ENCODE measurements around the gene TMEM167A.

DNA sequence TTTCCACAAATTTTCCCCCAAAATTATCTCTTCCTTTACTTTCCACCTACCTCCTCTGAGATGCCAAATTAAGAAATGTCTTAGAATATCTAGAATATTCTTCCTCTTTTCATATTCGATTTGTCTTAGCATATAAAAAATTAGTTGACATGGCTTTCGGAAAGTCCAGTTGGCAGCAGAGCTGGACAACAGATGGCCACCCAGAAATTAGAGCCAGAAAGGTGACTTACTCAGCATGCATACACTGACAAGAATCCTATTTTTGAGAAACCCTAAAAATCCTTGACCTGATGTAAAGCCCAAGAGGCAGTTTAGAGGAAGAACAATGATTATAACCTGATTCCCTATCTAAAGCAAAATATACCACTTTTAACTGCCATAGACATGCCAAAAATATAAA is 22.0 kb downstream of the TMEM167A start:
- no peak for TF ChIP-seq POLR2A (IDR thresholded peaks at IDR 0.05)
- TF ChIP-seq, protein P1, sequence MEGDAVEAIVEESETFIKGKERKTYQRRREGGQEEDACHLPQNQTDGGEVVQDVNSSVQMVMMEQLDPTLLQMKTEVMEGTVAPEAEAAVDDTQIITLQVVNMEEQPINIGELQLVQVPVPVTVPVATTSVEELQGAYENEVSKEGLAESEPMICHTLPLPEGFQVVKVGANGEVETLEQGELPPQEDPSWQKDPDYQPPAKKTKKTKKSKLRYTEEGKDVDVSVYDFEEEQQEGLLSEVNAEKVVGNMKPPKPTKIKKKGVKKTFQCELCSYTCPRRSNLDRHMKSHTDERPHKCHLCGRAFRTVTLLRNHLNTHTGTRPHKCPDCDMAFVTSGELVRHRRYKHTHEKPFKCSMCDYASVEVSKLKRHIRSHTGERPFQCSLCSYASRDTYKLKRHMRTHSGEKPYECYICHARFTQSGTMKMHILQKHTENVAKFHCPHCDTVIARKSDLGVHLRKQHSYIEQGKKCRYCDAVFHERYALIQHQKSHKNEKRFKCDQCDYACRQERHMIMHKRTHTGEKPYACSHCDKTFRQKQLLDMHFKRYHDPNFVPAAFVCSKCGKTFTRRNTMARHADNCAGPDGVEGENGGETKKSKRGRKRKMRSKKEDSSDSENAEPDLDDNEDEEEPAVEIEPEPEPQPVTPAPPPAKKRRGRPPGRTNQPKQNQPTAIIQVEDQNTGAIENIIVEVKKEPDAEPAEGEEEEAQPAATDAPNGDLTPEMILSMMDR (IDR thresholded peaks at IDR 0.05), result no peak

Data from right lobe of liver (tissue), 4 donors.